ENCODE measurements around the gene BTBD8. TPM values are rescaled to one million over a fixed set of nuclear protein-coding genes. Genes with fewer than 3 reads are reported as not detected.

BTBD8 gene
- total and polyA plus RNA-seq, 9 of the 15 experiments (the other 6 are each of a cell fraction or from before 2014, with no cell fraction given): 0.46 to 2.3 (median 1.2) TPM

DNA sequence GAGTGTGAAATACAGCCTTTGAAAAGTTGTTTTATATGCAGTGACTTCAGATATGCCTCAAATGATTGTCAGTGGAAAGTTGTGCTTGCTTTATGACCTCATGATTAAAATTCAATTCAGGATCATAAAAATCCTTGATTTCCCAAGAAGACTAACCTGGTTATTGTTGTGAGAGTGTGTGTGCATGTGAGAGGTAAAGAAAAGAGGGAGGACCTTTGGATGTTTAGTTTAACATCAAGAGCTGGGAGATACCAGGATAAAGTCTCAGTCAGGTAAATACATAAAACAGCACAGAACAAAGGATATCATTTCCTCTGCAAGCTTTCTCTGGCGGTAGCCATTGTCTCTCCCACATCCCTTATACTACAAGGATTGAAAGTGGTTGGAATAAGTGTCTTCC is 14.4 kb downstream of the BTBD8 start:
- Histone ChIP-seq H2AFZ (ENCODE audit: low read depth, low read length) (no peak overlapping the region), H3K79me2 (ENCODE audit: control insufficient read depth, insufficient read depth, low read length) (no peaks in the 10 kb centered on the region), H3K27me3 (ENCODE audit: control insufficient read depth in 2 of 2, insufficient read depth in 2 of 2, low read length in 2 of 2) (no peaks in the 10 kb centered on the region), H3K9me1 (ENCODE audit: control insufficient read depth, insufficient read depth, low read length) (no peaks in the 10 kb centered on the region), H3K9ac (ENCODE audit: insufficient read depth in 1 of 2, low read depth in 2 of 2, low read length in 2 of 2) (no peak overlapping the region), H3K4me1 (replicated peaks in 1 of 2; ENCODE audit: control insufficient read depth in 2 of 2, insufficient read depth in 2 of 2, low read length in 2 of 2) (no peaks in the 10 kb centered on the region), H3K9me3 (replicated peaks; ENCODE audit: control insufficient read depth, insufficient read depth, low read depth, low read length) (no peaks in the 10 kb centered on the region), H3K4me2 (ENCODE audit: insufficient read depth, low read length) (no peak overlapping the region), H4K20me1 (replicated peaks; ENCODE audit: control insufficient read depth, insufficient read depth, low read length) (no peaks in the 10 kb centered on the region), H3K36me3 (ENCODE audit: control insufficient read depth, insufficient read depth, low read length) (no peaks in the 10 kb centered on the region), H3K27ac (ENCODE audit: extremely low read depth, low read depth, low read length) (no peak overlapping the region), H3K4me3 (no peak overlapping the region)
- ChIA-PET CTCF (ENCODE audit: low intra/inter-chr PET ratio) (no interaction called here), POLR2A (no interaction called here)
- FAIRE-seq: no peak
- DNase-seq (ENCODE audit: extremely low read depth in 1 of 4, low spot score in 3 of 4): no peak
- TF ChIP-seq MCM3 (IDR thresholded peaks at IDR 0.05) (no peak), TSC22D4 (tag; IDR thresholded peaks at IDR 0.05) (no peak), ELF2 (CRISPR knock-in tag; IDR thresholded peaks at IDR 0.05) (no peak), ZSCAN29 (IDR thresholded peaks at IDR 0.05) (no peak), TAF1 (IDR thresholded peaks at IDR 0.05; ENCODE audit: control insufficient read depth, extremely low read depth, insufficient read depth, low read length, severe bottlenecking) (no peak), KLF10 (CRISPR knock-in tag; IDR thresholded peaks at IDR 0.05) (no peak), CSDE1 (IDR thresholded peaks at IDR 0.05) (no peak), MYBL2 (IDR thresholded peaks at IDR 0.05; ENCODE audit: low read depth) (no peak), MYBL2 (CRISPR knock-in tag; IDR thresholded peaks at IDR 0.05; ENCODE audit: borderline replicate concordance) (no peak), CBX5 (IDR thresholded peaks at IDR 0.05; ENCODE audit: borderline replicate concordance, low read depth) (no peak)
- intact Hi-C loops (cut with micrococcal nuclease) (no loop called here), in situ Hi-C loops (cut with MboI) (no loop called here)
- BruUV-seq (replicated peaks): no TSS peak
- no peak for ATAC-seq
- WGBS (ENCODE audit: insufficient coverage, low coverage, missing lambda C conversion rate): 0% methylated on average over 1 of the region's 1 CpG

Data from K562 (cell line).